Upper lobe of left lung (tissue), 4 donors: ENCODE data around the gene CRTC1.

ENCODE experiments used
- POLR2A ChIP-seq, 4 donors: fragments of 450-650 bp; IDR thresholded peaks; one replicate each; pipeline ENCODE4 v1.5.1; 2016 to 2017; ENCODE audit warnings: antibody characterized with exemption in 4 of 4, mild to moderate bottlenecking in 2 of 4
- TF ChIP-seq, protein P1 (sequence below), 6 experiments: fragments of 450-650 bp in 4 of 6; fragments of 200-600 bp in 2 of 6; sonication (generic) in 2 of 6; IDR thresholded peaks; one replicate each; pipeline ENCODE4 v1.5.1; 2016 to 2019; ENCODE audit warnings: antibody characterized with exemption in 6 of 6

GRCh38 chr19:18704971-18705370 lies 21.5 kb downstream of the CRTC1 start:
- TF ChIP-seq, protein P1, sequence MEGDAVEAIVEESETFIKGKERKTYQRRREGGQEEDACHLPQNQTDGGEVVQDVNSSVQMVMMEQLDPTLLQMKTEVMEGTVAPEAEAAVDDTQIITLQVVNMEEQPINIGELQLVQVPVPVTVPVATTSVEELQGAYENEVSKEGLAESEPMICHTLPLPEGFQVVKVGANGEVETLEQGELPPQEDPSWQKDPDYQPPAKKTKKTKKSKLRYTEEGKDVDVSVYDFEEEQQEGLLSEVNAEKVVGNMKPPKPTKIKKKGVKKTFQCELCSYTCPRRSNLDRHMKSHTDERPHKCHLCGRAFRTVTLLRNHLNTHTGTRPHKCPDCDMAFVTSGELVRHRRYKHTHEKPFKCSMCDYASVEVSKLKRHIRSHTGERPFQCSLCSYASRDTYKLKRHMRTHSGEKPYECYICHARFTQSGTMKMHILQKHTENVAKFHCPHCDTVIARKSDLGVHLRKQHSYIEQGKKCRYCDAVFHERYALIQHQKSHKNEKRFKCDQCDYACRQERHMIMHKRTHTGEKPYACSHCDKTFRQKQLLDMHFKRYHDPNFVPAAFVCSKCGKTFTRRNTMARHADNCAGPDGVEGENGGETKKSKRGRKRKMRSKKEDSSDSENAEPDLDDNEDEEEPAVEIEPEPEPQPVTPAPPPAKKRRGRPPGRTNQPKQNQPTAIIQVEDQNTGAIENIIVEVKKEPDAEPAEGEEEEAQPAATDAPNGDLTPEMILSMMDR (IDR thresholded peaks at IDR 0.05), result no peak
- no peak for TF ChIP-seq POLR2A (IDR thresholded peaks at IDR 0.05)
